Measurements from ENCODE around the gene FAM168A. TPM values are rescaled to one million over a fixed set of nuclear protein-coding genes. Genes with fewer than 3 reads are reported as not detected.

The FAM168A gene
- polyA plus RNA-seq, 1 donor (not counting 4 experiments of a cell fraction or from before 2014, with no cell fraction given) = 11.8 TPM

GRCh38 chr11:73461335-73461840 lies 136.5 kb downstream of the FAM168A start:
- TF ChIP-seq CTCF (optimal IDR thresholded peaks at IDR 0.05 in 1 of 3, IDR thresholded peaks at IDR 0.05 in 1 of 3, conservative IDR thresholded peaks at IDR 0.05 in 1 of 3; ENCODE audit: extremely low read depth in 1 of 3, insufficient read depth in 2 of 3, low read length in 3 of 3) (no peak), EZH2 (IDR thresholded peaks at IDR 0.05; ENCODE audit: low read length) (no peak)
- Histone ChIP-seq H3K9ac (ENCODE audit: control insufficient read depth, extremely low read depth, insufficient read depth, low read length) (no peak overlapping the region), H3K79me2 (ENCODE audit: control insufficient read depth, insufficient read depth, low read length) (no peaks in the 10 kb centered on the region), H3K4me1 (ENCODE audit: control insufficient read depth, extremely low read depth, insufficient read depth, low read length) (no peaks in the 10 kb centered on the region), H4K20me1 (ENCODE audit: control insufficient read depth, extremely low read depth, insufficient read depth, low read length) (no peaks in the 10 kb centered on the region), H3K36me3 (ENCODE audit: control insufficient read depth in 2 of 2, extremely low read depth in 1 of 2, insufficient read depth in 2 of 2, low read length in 2 of 2) (no peaks in the 10 kb centered on the region), H2AFZ (ENCODE audit: control insufficient read depth, low read length) (no peak overlapping the region), H3K9me3 (ENCODE audit: control insufficient read depth, low read depth, low read length) (no peaks in the 10 kb centered on the region), H3K9me1 (ENCODE audit: control insufficient read depth, extremely low read depth, insufficient read depth, low read length) (no peaks in the 10 kb centered on the region), H3K27me3 (ENCODE audit: control insufficient read depth, extremely low read depth, insufficient read depth, low read length) (no peaks in the 10 kb centered on the region), H3K4me3 (ENCODE audit: control insufficient read depth in 2 of 3, extremely low read depth in 1 of 3, insufficient read depth in 2 of 3, low read depth in 1 of 3, low read length in 3 of 3) (no peak overlapping the region), H3K27ac (ENCODE audit: control insufficient read depth, insufficient read depth, low read length) (no peak overlapping the region), H3K4me2 (ENCODE audit: control insufficient read depth, extremely low read depth, insufficient read depth, low read depth, low read length) (no peak overlapping the region)
- dilution Hi-C loops (cut with MboI; ENCODE audit: extremely low pct_ligation_motif_present, low sequenced_read_pairs) = no loop called here
- FAIRE-seq (no peak), DNase-seq (ENCODE audit: low read depth, low spot score) (no peak)

DNA sequence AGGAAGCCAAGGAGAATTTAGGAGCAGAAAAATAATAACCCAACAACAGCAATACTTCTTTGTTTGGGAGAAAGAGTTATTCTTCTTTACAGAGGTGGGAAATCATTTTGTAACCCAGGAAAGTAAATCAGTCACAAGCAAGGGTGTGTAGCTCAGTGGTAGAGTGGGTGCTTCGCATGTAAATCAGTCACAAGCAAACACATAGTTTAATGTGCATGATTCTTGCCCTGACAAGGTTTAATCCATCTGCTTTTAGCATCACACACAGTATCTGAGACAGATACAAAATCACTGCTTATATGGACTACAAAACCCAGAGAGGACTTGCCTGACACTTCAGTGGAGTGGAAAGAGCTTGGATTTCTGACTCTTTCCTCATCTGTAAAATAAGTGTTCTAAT lies 139.7 kb downstream of the FAM168A start:
- H3K9ac ChIP-seq (ENCODE audit: control insufficient read depth, extremely low read depth, insufficient read depth, low read length) = no peak overlapping the region
- no peaks in the 10 kb centered on the region for H3K9me1 ChIP-seq (ENCODE audit: control insufficient read depth, extremely low read depth, insufficient read depth, low read length)
- dilution Hi-C loops (cut with MboI; ENCODE audit: extremely low pct_ligation_motif_present, low sequenced_read_pairs) = no loop called here
- H3K4me1 ChIP-seq (ENCODE audit: control insufficient read depth, extremely low read depth, insufficient read depth, low read length) = no peaks in the 10 kb centered on the region
- no peaks in the 10 kb centered on the region for H4K20me1 ChIP-seq (ENCODE audit: control insufficient read depth, extremely low read depth, insufficient read depth, low read length)
- H3K36me3 ChIP-seq (ENCODE audit: control insufficient read depth in 2 of 2, extremely low read depth in 1 of 2, insufficient read depth in 2 of 2, low read length in 2 of 2) = no peaks in the 10 kb centered on the region
- DNase-seq (ENCODE audit: low read depth, low spot score) (no peak), FAIRE-seq (no peak)
- H3K79me2 ChIP-seq (ENCODE audit: control insufficient read depth, insufficient read depth, low read length) = no peaks in the 10 kb centered on the region
- H3K27me3 ChIP-seq (ENCODE audit: control insufficient read depth, extremely low read depth, insufficient read depth, low read length) = no peaks in the 10 kb centered on the region
- no peak for TF ChIP-seq CTCF (optimal IDR thresholded peaks at IDR 0.05 in 1 of 3, IDR thresholded peaks at IDR 0.05 in 1 of 3, conservative IDR thresholded peaks at IDR 0.05 in 1 of 3; ENCODE audit: extremely low read depth in 1 of 3, insufficient read depth in 2 of 3, low read length in 3 of 3)
- no peak for TF ChIP-seq EZH2 (IDR thresholded peaks at IDR 0.05; ENCODE audit: low read length)
- no peak overlapping the region for H3K27ac ChIP-seq (ENCODE audit: control insufficient read depth, insufficient read depth, low read length)
- no peak overlapping the region for H3K4me3 ChIP-seq (ENCODE audit: control insufficient read depth in 2 of 3, extremely low read depth in 1 of 3, insufficient read depth in 2 of 3, low read depth in 1 of 3, low read length in 3 of 3)
- H3K9me3 ChIP-seq (ENCODE audit: control insufficient read depth, low read depth, low read length) = no peaks in the 10 kb centered on the region
- no peak overlapping the region for H2AFZ ChIP-seq (ENCODE audit: control insufficient read depth, low read length)
- no peak overlapping the region for H3K4me2 ChIP-seq (ENCODE audit: control insufficient read depth, extremely low read depth, insufficient read depth, low read depth, low read length)

Measured in keratinocyte (primary cell).